A673 (cell line): ENCODE data around the gene MYO7A. TPM values are rescaled to one million over a fixed set of nuclear protein-coding genes. Genes with fewer than 3 reads are reported as not detected.
A peak's percentile ranks its signal among the peaks of the same experiment; 100 is the strongest.

Experiments used
- Bru-seq: library from RNA; stranded (reverse); fragments of 400-500 nt; gene quantifications from one replicate; lab custom pipeline; 2021; lab: Mats Ljungman, UMichigan
- BruChase-seq, 2 experiments: library from RNA; stranded (reverse); fragments of 400-500 nt; gene quantifications; one replicate each; lab custom pipeline; 2021; lab: Mats Ljungman, UMichigan
- BruUV-seq: library from RNA; stranded (reverse); fragments of 400-500 nt; replicated peaks from 2 replicates; lab custom pipeline; 2021; lab: Mats Ljungman, UMichigan
- CTCF ChIA-PET: fragments of 300-600 bp; sonication (Branson Sonifier 250); formaldehyde crosslinking; loops from one replicate; lab custom pipeline; 2022; ENCODE audit warnings: antibody characterized with exemption; lab: Charles Lee
- POLR2A ChIA-PET: fragments of 300-600 bp; sonication (Branson Sonifier 250); formaldehyde crosslinking; loops from one replicate; lab custom pipeline; 2022; ENCODE audit warnings: antibody characterized with exemption; ENCODE audit not compliant: low non-redundant PET; lab: Charles Lee
- DNase-seq: peaks from one replicate; pipeline ENCODE4 v3.0.0-alpha.2; 2015; ENCODE audit warnings: low spot score
- H3K27ac ChIP-seq: fragments of 200-600 bp; sonication (generic); 2 replicates; pipeline ENCODE4 v1.5.1; 2016; ENCODE audit warnings: mixed run types, low read depth, mild to moderate bottlenecking, mixed read lengths, antibody characterized with exemption, low read length; ENCODE audit not compliant: poor library complexity, severe bottlenecking
- H3K27me3 ChIP-seq: fragments of 200-600 bp; sonication (generic); replicated peaks from 2 replicates; pipeline ENCODE4 v1.6.1; 2017; ENCODE audit warnings: mixed run types, low read depth, mild to moderate bottlenecking, mixed read lengths, antibody characterized with exemption, low read length; ENCODE audit not compliant: insufficient read depth, poor library complexity
- H3K36me3 ChIP-seq: fragments of 200-600 bp; sonication (generic); 2 replicates; pipeline ENCODE4 v1.6.1; 2016; ENCODE audit warnings: mixed run types, mild to moderate bottlenecking, mixed read lengths, antibody characterized with exemption, low read length; ENCODE audit not compliant: insufficient read depth, poor library complexity, severe bottlenecking
- H3K4me1 ChIP-seq: fragments of 200-600 bp; sonication (generic); 2 replicates; pipeline ENCODE4 v1.6.1; 2017; ENCODE audit warnings: mixed run types, mild to moderate bottlenecking, mixed read lengths, antibody characterized with exemption, low read length; ENCODE audit not compliant: insufficient read depth, poor library complexity, severe bottlenecking
- H3K4me3 ChIP-seq: fragments of 200-600 bp; sonication (generic); 2 replicates; pipeline ENCODE4 v1.5.1; 2016; ENCODE audit warnings: low read depth, mixed run types, mild to moderate bottlenecking, mixed read lengths, low read length; ENCODE audit not compliant: poor library complexity, severe bottlenecking
- H3K9me3 ChIP-seq: fragments of 200-600 bp; sonication (generic); 2 replicates; pipeline ENCODE4 v1.6.1; 2016; ENCODE audit warnings: mixed run types, low read depth, mild to moderate bottlenecking, mixed read lengths, antibody characterized with exemption, low read length; ENCODE audit not compliant: poor library complexity, severe bottlenecking
- EZH2 ChIP-seq: fragments of 200-600 bp; sonication (generic); IDR thresholded peaks from 2 replicates; pipeline ENCODE4 v1.6.1; 2017; ENCODE audit warnings: borderline replicate concordance, low read depth, mild to moderate bottlenecking, mixed read lengths, antibody characterized with exemption, low read length; ENCODE audit not compliant: poor library complexity, severe bottlenecking
- intact Hi-C: fragments of 100-400 bp; cut with micrococcal nuclease; formaldehyde crosslinking; loops from one replicate; pipeline ENCODE4 v1.10.0; 2022; ENCODE audit not compliant: unreplicated experiment
- long read RNA-seq: library from polyadenylated mRNA; stranded (forward); transcript quantifications from one replicate; pipeline ENCODE4 v2.0.0, GENCODE V29; 2022
- total RNA-seq: library from RNA; stranded (reverse); gene quantifications from 2 replicates; pipeline ENCODE4 v1.2.3, GENCODE V29; 2021
- TF ChIP-seq, protein P1 (sequence below): fragments of 300-800, 200-600 bp; sonication (generic); conservative IDR thresholded peaks from 2 replicates; pipeline ENCODE4 v1.5.1; 2017; ENCODE audit warnings: low read depth, mild to moderate bottlenecking, antibody characterized with exemption, low read length, moderate library complexity, mixed read lengths

Gene MYO7A
- total RNA-seq (not detected in 2 replicates), Bru-seq, nascent RNA (not detected), BruChase-seq, experiment 1, labeled RNA remaining after a 2-hour chase (percentile 1 among the genes with signal in this experiment), BruChase-seq, experiment 2, labeled RNA remaining after a 6-hour chase (percentile 2 among the genes with signal in this experiment)
- long read RNA-seq: 0 reads

DNA sequence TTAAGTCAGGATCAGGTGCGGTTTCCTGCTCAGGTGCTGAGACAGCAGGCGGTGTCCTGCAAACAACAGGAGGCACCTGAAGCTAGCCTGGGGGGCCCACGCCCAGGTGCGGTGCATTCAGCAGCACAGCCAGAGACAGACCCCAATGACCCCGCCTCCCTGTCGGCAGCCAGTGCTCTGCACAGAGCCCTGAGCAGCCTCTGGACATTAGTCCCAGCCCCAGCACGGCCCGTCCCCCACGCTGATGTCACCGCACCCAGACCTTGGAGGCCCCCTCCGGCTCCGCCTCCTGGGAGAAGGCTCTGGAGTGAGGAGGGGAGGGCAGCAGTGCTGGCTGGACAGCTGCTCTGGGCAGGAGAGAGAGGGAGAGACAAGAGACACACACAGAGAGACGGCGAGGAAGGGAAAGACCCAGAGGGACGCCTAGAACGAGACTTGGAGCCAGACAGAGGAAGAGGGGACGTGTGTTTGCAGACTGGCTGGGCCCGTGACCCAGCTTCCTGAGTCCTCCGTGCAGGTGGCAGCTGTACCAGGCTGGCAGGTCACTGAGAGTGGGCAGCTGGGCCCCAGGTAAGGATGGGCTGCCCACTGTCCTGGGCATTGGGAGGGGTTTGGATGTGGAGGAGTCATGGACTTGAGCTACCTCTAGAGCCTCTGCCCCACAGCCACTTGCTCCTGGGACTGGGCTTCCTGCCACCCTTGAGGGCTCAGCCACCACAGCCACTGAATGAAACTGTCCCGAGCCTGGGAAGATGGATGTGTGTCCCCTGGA lies at the start of gene MYO7A:
TSS of gene MYO7A (plus strand) at position 327 of the 772 bp plus-strand sequence. CDS start 2,389 bp downstream, outside the sequence.
- TF ChIP-seq EZH2: no peak
- TF ChIP-seq, protein P1, sequence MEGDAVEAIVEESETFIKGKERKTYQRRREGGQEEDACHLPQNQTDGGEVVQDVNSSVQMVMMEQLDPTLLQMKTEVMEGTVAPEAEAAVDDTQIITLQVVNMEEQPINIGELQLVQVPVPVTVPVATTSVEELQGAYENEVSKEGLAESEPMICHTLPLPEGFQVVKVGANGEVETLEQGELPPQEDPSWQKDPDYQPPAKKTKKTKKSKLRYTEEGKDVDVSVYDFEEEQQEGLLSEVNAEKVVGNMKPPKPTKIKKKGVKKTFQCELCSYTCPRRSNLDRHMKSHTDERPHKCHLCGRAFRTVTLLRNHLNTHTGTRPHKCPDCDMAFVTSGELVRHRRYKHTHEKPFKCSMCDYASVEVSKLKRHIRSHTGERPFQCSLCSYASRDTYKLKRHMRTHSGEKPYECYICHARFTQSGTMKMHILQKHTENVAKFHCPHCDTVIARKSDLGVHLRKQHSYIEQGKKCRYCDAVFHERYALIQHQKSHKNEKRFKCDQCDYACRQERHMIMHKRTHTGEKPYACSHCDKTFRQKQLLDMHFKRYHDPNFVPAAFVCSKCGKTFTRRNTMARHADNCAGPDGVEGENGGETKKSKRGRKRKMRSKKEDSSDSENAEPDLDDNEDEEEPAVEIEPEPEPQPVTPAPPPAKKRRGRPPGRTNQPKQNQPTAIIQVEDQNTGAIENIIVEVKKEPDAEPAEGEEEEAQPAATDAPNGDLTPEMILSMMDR: no peak
- no peak for DNase-seq
- intact Hi-C loops: loop anchor here (1.0 to 5.0 kb wide), 3 partner anchors 59 to 489 kb away; no protein-coding TSS in a partner anchor
- Histone ChIP-seq H3K27me3 (no peaks in the 10 kb centered on the region), H3K27ac (no peak within 1 kb of the TSS), H3K4me1 (no peaks in the 10 kb centered on the region), H3K36me3 (no peaks in the 10 kb centered on the region), H3K4me3 (peak within 1 kb of the TSS; percentile 43), H3K9me3 (no peaks in the 10 kb centered on the region)
- no TSS peak for BruUV-seq
- CTCF ChIA-PET: interaction anchor here (0.6 to 1.9 kb wide), 7 partner anchors 13 to 421 kb away, joined by 3 to 9 read pairs (median 5); no protein-coding TSS in a partner anchor
- POLR2A ChIA-PET: no interaction called here

DNA sequence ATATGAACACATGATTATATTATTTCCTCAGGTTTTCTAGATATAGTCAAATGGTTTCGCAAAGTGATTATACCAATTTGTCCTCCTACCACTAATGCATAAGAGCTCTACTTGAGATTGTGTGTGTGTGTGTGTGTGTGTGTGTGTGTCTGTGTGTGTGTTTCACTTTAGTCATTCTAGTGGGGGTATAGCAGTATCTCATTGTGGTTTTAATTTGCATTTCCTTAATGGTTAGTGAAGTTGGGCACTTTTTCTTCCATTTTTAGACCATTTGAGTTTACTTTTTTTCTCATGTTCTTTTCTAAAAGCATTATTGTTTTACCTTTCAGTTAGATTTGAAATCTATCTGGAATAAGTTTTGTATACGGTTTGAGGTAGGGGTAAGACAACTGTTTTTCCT lies 48.4 kb upstream of the MYO7A start:
- TF ChIP-seq EZH2: no peak
- TF ChIP-seq, protein P1: no peak
- no peaks in the 10 kb centered on the region for H3K4me1 ChIP-seq
- POLR2A ChIA-PET: no interaction called here
- no peaks in the 10 kb centered on the region for H3K27me3 ChIP-seq
- no peak overlapping the region for H3K4me3 ChIP-seq
- no peak overlapping the region for H3K27ac ChIP-seq
- intact Hi-C loops: no loop called here
- no peak for DNase-seq
- no TSS peak for BruUV-seq
- H3K36me3 ChIP-seq: no peaks in the 10 kb centered on the region
- CTCF ChIA-PET: no interaction called here
- no peaks in the 10 kb centered on the region for H3K9me3 ChIP-seq

DNA sequence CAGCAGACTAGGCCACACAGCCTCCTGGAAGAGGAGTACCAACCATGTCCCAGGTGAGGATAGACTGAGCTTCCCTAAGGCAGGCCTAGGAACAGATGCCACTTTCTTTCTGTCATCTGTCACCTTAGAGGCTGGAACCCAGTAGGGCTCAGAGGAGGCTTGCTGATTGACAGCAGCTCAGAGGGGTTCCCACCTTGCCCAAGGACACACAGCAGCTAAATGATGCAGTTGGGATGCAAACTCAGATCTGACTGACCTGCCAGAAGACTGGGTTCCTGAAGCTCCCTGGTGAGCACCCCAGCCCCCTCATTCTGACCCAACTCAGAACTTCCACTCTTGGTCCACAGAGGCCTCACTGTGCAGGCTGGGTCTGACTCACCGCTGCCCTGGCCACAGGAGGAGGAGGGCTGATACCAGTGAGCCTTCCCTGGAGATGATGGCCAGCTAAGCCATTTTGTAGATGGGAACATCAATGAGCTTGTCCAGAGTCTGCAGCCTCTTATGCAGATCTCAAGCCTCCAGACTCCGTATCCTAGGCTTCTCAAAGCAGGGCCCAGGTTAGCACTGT lies 47.3 kb upstream of the MYO7A start:
- no peaks in the 10 kb centered on the region for H3K4me1 ChIP-seq
- H3K9me3 ChIP-seq: no peaks in the 10 kb centered on the region
- no TSS peak for BruUV-seq
- H3K27me3 ChIP-seq: no peaks in the 10 kb centered on the region
- no peak for TF ChIP-seq EZH2
- no peaks in the 10 kb centered on the region for H3K36me3 ChIP-seq
- no peak overlapping the region for H3K4me3 ChIP-seq
- CTCF ChIA-PET: no interaction called here
- POLR2A ChIA-PET: no interaction called here
- no peak for DNase-seq
- intact Hi-C loops: no loop called here
- no peak overlapping the region for H3K27ac ChIP-seq
